WERI-Rb-1 (cell line): ENCODE results near the gene INSM1.

Experiments
- DNase-seq: peaks from one replicate; pipeline ENCODE4 v3.0.0-alpha.2; 2020
- H3K27ac ChIP-seq: fragments of 250-450 bp; sonication (Bioruptor Pico); 2 replicates; pipeline ENCODE4 v1.5.1; 2020; ENCODE audit warnings: mild to moderate bottlenecking, moderate library complexity
- H3K27me3 ChIP-seq: fragments of 250-450 bp; sonication (Bioruptor Pico); 2 replicates; pipeline ENCODE4 v1.5.1; 2021; ENCODE audit warnings: mild to moderate bottlenecking, low read depth, moderate library complexity; ENCODE audit not compliant: insufficient read depth, severe bottlenecking
- H3K36me3 ChIP-seq: fragments of 250-450 bp; sonication (Bioruptor Pico); 2 replicates; pipeline ENCODE4 v1.5.1; 2020; ENCODE audit warnings: mild to moderate bottlenecking, moderate library complexity
- H3K4me3 ChIP-seq: 2 replicates; pipeline ENCODE4 v1.5.1; 2011; ENCODE audit warnings: low read depth, mild to moderate bottlenecking, control low read depth, low read length
- H3K9me3 ChIP-seq: fragments of 250-450 bp; sonication (Bioruptor Pico); 2 replicates; pipeline ENCODE4 v1.5.1; 2021; ENCODE audit warnings: mild to moderate bottlenecking, moderate library complexity; ENCODE audit not compliant: severe bottlenecking
- CTCF ChIP-seq: IDR thresholded peaks from 2 replicates; pipeline ENCODE4 v1.5.1; 2011; ENCODE audit warnings: low read depth, mild to moderate bottlenecking, control low read depth, inconsistent platforms, low read length

Gene INSM1

GRCh38 chr20:20338133-20338730 is 29.7 kb upstream of the INSM1 start:
- H3K27me3 ChIP-seq = no peaks in the 10 kb centered on the region
- no peak overlapping the region for H3K4me3 ChIP-seq
- DNase-seq = no peak
- H3K9me3 ChIP-seq = peaks cover 3% of the 10 kb centered on the region
- no peaks in the 10 kb centered on the region for H3K36me3 ChIP-seq
- TF ChIP-seq CTCF = no peak
- H3K27ac ChIP-seq = no peak overlapping the region

- Histone ChIP-seq H3K27ac (no peak overlapping the region), H3K4me3 (no peak overlapping the region), H3K36me3 (no peaks in the 10 kb centered on the region), H3K27me3 (no peaks in the 10 kb centered on the region), H3K9me3 (peaks cover under 1% of the 10 kb centered on the region)
- no peak for TF ChIP-seq CTCF
- no peak for DNase-seq
These were observed 27.5 kb upstream of the INSM1 start for GRCh38 chr20:20340443-20340842.

DNA sequence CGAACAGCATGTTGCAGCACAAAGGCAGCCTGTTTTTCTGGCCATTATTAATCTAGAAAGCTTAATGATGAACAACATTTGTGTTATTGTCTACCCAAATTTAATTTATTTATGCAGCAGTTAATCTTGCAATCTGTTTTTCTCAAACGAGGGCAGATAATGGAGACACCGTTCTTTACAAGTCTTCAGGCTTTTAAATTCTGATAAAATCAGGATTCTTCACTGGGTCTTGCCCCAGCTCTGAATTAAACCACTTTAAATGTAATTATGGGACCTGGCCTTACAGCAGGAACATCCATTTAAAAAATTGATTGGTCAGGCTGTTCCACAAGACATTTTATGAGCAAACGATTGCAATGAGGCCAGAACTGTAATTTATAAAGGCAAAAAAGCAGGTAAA is 26.5 kb upstream of the INSM1 start:
- no peak overlapping the region for H3K4me3 ChIP-seq
- H3K27ac ChIP-seq = no peak overlapping the region
- H3K9me3 ChIP-seq = no peaks in the 10 kb centered on the region
- H3K27me3 ChIP-seq = no peaks in the 10 kb centered on the region
- no peak for DNase-seq
- no peak for TF ChIP-seq CTCF
- H3K36me3 ChIP-seq = no peaks in the 10 kb centered on the region

DNA sequence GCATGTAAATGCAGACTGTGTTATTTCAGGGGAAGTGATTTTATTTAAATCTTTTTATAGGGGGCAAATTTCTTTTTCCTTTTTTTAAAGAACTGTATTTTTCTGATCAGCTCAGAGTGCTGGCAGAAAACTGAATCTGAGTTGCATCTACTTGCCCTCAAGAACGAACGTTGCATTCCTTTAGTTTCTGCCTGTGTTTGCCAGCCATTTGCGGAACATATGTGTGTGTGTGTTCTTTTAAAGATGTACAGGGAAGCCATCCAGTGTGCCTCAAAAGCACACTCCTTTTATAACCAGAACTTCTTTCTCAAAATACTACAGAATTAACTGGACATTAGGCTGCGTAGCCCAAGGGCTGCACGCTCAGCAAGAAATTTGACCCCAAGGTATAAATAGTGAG is 25.8 kb upstream of the INSM1 start:
- Histone ChIP-seq H3K9me3 (no peaks in the 10 kb centered on the region), H3K36me3 (no peaks in the 10 kb centered on the region), H3K4me3 (no peak overlapping the region), H3K27ac (no peak overlapping the region), H3K27me3 (no peaks in the 10 kb centered on the region)
- TF ChIP-seq CTCF = no peak
- no peak for DNase-seq

DNA sequence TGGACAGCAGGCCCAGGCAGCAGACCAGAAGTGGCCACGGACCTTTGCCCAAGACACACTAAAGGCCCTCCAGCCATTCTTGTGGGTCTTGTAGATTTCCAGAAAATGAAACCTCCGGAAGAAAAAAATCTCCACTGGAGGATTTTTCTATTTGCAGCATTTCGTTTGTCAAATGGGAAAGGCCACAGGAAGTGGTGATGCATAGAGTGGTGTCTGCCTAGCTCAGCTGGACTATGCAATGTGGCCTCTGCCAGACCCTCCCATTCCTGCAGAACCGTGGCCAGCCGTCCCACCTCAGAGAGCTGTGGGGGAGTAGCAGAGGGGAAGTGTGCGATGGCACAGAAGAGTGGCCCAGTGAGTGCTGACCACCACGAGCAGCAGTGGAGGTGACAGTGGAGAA is 24.0 kb upstream of the INSM1 start:
- no peak for DNase-seq
- Histone ChIP-seq H3K9me3 (peaks cover 5% of the 10 kb centered on the region), H3K27ac (no peak overlapping the region), H3K4me3 (no peak overlapping the region), H3K27me3 (no peaks in the 10 kb centered on the region), H3K36me3 (no peaks in the 10 kb centered on the region)
- no peak for TF ChIP-seq CTCF

- Histone ChIP-seq H3K27ac (no peak overlapping the region), H3K9me3 (peaks cover 5% of the 10 kb centered on the region), H3K36me3 (no peaks in the 10 kb centered on the region), H3K27me3 (no peaks in the 10 kb centered on the region), H3K4me3 (no peak overlapping the region)
- no peak for DNase-seq
- TF ChIP-seq CTCF = no peak
These were observed 23.4 kb upstream of the INSM1 start for GRCh38 chr20:20344476-20344875.
